Fibroblast of mammary gland (primary cell): ENCODE measurements around the gene VAMP5.

Experiments
- DNase-seq: peaks from one replicate; pipeline ENCODE4 v3.0.0-alpha.2; 2010; ENCODE audit warnings: low read depth
- H3K4me3 ChIP-seq: 2 replicates; pipeline ENCODE4 v1.5.1; 2011; ENCODE audit warnings: low read depth, mild to moderate bottlenecking, low read length, moderate library complexity; ENCODE audit not compliant: control insufficient read depth
- CTCF ChIP-seq: conservative IDR thresholded peaks from 2 replicates; pipeline ENCODE4 v1.5.1; 2011; ENCODE audit warnings: low read depth, low read length, inconsistent platforms; ENCODE audit not compliant: control insufficient read depth, insufficient read depth

VAMP5 gene

GRCh38 chr2:85584857-85585780 is 888 bp downstream of the VAMP5 start:
- DNase-seq = peak; percentile 78
- peak overlapping the region; percentile 55 for H3K4me3 ChIP-seq
- TF ChIP-seq CTCF = no peak

GRCh38 chr2:85585781-85586105 is 1.5 kb downstream of the VAMP5 start:
- H3K4me3 ChIP-seq = no peak overlapping the region
- no peak for TF ChIP-seq CTCF
- DNase-seq = peak; percentile 66

- TF ChIP-seq CTCF = no peak
- DNase-seq = no peak
- no peak overlapping the region for H3K4me3 ChIP-seq
These were observed 4.0 kb downstream of the VAMP5 start for GRCh38 chr2:85588236-85588635.

GRCh38 chr2:85588645-85589044 is 4.4 kb downstream of the VAMP5 start:
- no peak for TF ChIP-seq CTCF
- no peak overlapping the region for H3K4me3 ChIP-seq
- no peak for DNase-seq

GRCh38 chr2:85589181-85589580 is 5.0 kb downstream of the VAMP5 start:
- TF ChIP-seq CTCF = no peak
- no peak overlapping the region for H3K4me3 ChIP-seq
- DNase-seq = no peak

- no peak overlapping the region for H3K4me3 ChIP-seq
- no peak for TF ChIP-seq CTCF
- peak; percentile 97 for DNase-seq
These were observed 6.0 kb downstream of the VAMP5 start for GRCh38 chr2:85589982-85590791.
